Measurements from ENCODE around the gene PDCD11.

- TF ChIP-seq RXRA (IDR thresholded peaks at IDR 0.05): no peak
- TF ChIP-seq CTCF (IDR thresholded peaks at IDR 0.05; ENCODE audit: low read depth, low read length, missing input control): no peak
- no peak for TF ChIP-seq ATF3 (IDR thresholded peaks at IDR 0.05)
- no peak for TF ChIP-seq TAF1 (conservative IDR thresholded peaks at IDR 0.05)
- no peak for TF ChIP-seq YY1 (IDR thresholded peaks at IDR 0.05)
- TF ChIP-seq SP1 (IDR thresholded peaks at IDR 0.05): no peak
- TF ChIP-seq MAX (IDR thresholded peaks at IDR 0.05): no peak
- TF ChIP-seq GABPA (IDR thresholded peaks at IDR 0.05 in 1 of 2, conservative IDR thresholded peaks at IDR 0.05 in 1 of 2): no peak
- no peak for TF ChIP-seq HNF4A (conservative IDR thresholded peaks at IDR 0.05)
- no peak for TF ChIP-seq ZBTB33 (IDR thresholded peaks at IDR 0.05)
- no peak for TF ChIP-seq RAD21 (IDR thresholded peaks at IDR 0.05)
- no peak for TF ChIP-seq EGR1 (IDR thresholded peaks at IDR 0.05; ENCODE audit: low read depth in 2 of 2)
- TF ChIP-seq JUND (IDR thresholded peaks at IDR 0.05): no peak
Observed at GRCh38 chr10:103440416-103440815, 44.0 kb downstream of the PDCD11 start.

Data from liver (tissue), 3 donors.